Thymus (tissue), 14 donors: ENCODE data around the gene GP5. TPM values are rescaled to one million over a fixed set of nuclear protein-coding genes. Genes with fewer than 3 reads are reported as not detected.

ENCODE experiments used
- DNase-seq, 9 donors: peaks; one replicate each; pipeline ENCODE4 v3.0.0-alpha.2; 2013; ENCODE audit warnings: low spot score in 9 of 9, low read depth in 6 of 9, missing footprints in 1 of 9
- H3K27ac ChIP-seq, 2 donors: one replicate each; pipeline ENCODE4 v1.5.1; 2013; ENCODE audit warnings: control low read depth in 1 of 2, low read depth in 1 of 2, low read length in 1 of 2, mild to moderate bottlenecking in 1 of 2, moderate library complexity in 1 of 2
- H3K27me3 ChIP-seq, 2 donors: one replicate each; pipeline ENCODE4 v1.5.1; 2013; ENCODE audit warnings: low read length in 1 of 2; ENCODE audit not compliant: control insufficient read depth in 2 of 2, insufficient read depth in 1 of 2
- H3K36me3 ChIP-seq, 2 donors: one replicate each; pipeline ENCODE4 v1.5.1; 2013; ENCODE audit warnings: low read length in 1 of 2, mild to moderate bottlenecking in 1 of 2, moderate library complexity in 1 of 2; ENCODE audit not compliant: control insufficient read depth in 2 of 2, insufficient read depth in 2 of 2
- H3K4me1 ChIP-seq, 2 donors: one replicate each; pipeline ENCODE4 v1.5.1; 2013; ENCODE audit warnings: low read length in 2 of 2; ENCODE audit not compliant: control insufficient read depth in 2 of 2, insufficient read depth in 2 of 2
- H3K4me3 ChIP-seq, 2 donors: one replicate each; pipeline ENCODE4 v1.5.1; 2013; ENCODE audit warnings: low read length in 2 of 2, control low read depth in 1 of 2, mild to moderate bottlenecking in 1 of 2
- H3K9me3 ChIP-seq, 2 donors: one replicate each; pipeline ENCODE4 v1.5.1; 2013; ENCODE audit warnings: low read length in 1 of 2, mild to moderate bottlenecking in 1 of 2; ENCODE audit not compliant: control insufficient read depth in 2 of 2, insufficient read depth in 1 of 2
- WGBS: extraction: QIAGEN DNeasy Blood & Tissue Kit; methylation state at CpG from one replicate; pipeline ENCODE4 v1.1.7; 2013; 5-methylcytosine and 5-hydroxymethylcytosine counted together
- long read RNA-seq, 10 donors: transcript quantifications; one replicate each; lab custom pipeline, GENCODE V29; 2026
- polyA plus RNA-seq: library from polyadenylated mRNA; stranded (reverse); fragments of 200-250 nt; gene quantifications from one replicate; pipeline ENCODE4 v1.2.3, GENCODE V29; 2013
- total RNA-seq: library from RNA; stranded (reverse); fragments of 120-200 nt; gene quantifications from one replicate; pipeline ENCODE4 v1.2.4, GENCODE V29; 2013
- donor health status: healthy.

GP5 gene, protein sequence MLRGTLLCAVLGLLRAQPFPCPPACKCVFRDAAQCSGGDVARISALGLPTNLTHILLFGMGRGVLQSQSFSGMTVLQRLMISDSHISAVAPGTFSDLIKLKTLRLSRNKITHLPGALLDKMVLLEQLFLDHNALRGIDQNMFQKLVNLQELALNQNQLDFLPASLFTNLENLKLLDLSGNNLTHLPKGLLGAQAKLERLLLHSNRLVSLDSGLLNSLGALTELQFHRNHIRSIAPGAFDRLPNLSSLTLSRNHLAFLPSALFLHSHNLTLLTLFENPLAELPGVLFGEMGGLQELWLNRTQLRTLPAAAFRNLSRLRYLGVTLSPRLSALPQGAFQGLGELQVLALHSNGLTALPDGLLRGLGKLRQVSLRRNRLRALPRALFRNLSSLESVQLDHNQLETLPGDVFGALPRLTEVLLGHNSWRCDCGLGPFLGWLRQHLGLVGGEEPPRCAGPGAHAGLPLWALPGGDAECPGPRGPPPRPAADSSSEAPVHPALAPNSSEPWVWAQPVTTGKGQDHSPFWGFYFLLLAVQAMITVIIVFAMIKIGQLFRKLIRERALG
- total RNA-seq: 0.14 TPM
- polyA plus RNA-seq: 0.64 TPM
- long read RNA-seq, donor 1, partial matches to known transcripts: 0 of 1 reads
- long read RNA-seq, donor 1, other reads (novel, unspliced or antisense): 0 of 1 reads
- long read RNA-seq, donor 2: 0 reads
- long read RNA-seq, donor 3: 0 reads
- long read RNA-seq, donor 4: 0 reads
- long read RNA-seq, donor 5, partial matches to known transcripts: 0 of 1 reads
- long read RNA-seq, donor 5, other reads (novel, unspliced or antisense): 0 of 1 reads
- long read RNA-seq, donor 6: 0 reads
- long read RNA-seq, donor 7, partial matches to known transcripts: 0 of 1 reads
- long read RNA-seq, donor 7, other reads (novel, unspliced or antisense): 0 of 1 reads
- long read RNA-seq, donor 8: 0 reads
- long read RNA-seq, donor 9: 0 reads
- long read RNA-seq, donor 10: 0 reads

DNA sequence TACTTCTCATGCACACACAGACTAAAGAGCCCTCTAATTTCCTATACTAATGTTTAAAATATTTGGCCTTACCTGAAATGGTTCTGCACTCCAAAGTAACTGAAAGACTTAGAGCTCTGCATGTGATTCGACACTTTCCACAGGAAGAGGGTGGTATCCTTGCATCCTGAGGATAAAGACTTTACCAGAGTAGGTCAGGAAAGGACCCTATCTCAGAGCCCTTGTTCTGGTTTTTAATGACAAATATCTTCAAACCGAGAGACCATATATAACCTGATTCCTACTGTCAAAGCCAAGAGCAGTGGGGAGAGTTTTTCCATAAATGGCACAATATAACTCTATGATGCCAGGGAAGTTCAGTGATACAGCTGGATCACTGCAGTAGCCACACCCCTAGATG lies at the start of gene GP5:
Gene GP5 (minus strand): TSS at position 101 of the 400 bp plus-strand sequence. CDS start 984 bp downstream, outside the sequence.
- WGBS: 18% methylated on average over 2 of the region's 2 CpGs

DNA sequence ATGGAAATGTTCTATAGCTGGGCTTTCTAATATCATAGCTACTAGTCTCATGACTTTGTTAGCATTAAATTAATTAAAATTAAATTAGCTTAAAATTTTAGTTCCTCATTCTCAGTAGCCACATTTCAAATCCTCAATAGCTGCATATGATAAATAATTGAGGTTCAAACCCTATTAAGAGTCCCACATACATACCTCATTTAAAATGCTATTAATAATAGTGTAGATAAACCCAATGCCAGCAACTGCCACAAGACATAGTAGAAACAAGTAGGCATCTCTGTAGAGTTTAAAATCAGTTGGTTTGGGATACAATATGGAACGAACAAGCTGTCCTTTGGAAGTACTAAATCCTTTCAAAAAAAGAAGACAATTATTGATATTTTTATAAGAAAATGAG lies 48.6 kb upstream of the GP5 start:
- H3K4me3 ChIP-seq: no peak overlapping the region

More for the DNA sequence above, at the start of gene GP5:
- no peaks in the 10 kb centered on the region for H3K9me3 ChIP-seq
- peaks cover 24 to 49% of the 10 kb centered on the region in 2 donors for H3K4me1 ChIP-seq
- DNase-seq: no peak
- H3K36me3 ChIP-seq: no peaks in the 10 kb centered on the region
- peak within 1 kb of the TSS in 1 of 2 donors; percentile 25 for H3K27ac ChIP-seq
- peak within 1 kb of the TSS; percentile 26 to 43 for H3K4me3 ChIP-seq
- H3K27me3 ChIP-seq: peaks cover 24 to 41% of the 10 kb centered on the region in 2 donors

DNA sequence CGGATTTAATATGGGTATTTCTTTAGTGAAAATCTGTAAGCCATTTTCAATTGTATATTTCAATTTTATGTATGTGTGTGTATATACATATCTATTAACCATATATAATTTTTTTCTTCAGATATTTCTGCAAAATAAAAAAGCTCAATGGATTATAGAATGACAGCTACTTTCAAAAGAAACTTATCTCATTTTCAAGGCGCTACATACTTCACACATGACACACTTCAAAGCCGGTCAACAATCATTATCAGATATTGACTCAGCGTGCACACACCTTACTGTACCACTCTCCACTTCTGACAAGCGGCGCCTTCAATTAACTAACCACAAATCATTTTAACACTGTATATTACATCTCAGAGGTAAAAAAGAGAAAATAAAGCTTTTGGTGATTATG lies 48.1 kb upstream of the GP5 start:
- peak in 1 of 9 donors; percentile 13 for DNase-seq
- 89% methylated on average over 6 of the region's 6 CpGs for WGBS
- Histone ChIP-seq H3K4me3 (no peak overlapping the region), H3K27ac (no peak overlapping the region), H3K4me1 (no peaks in the 10 kb centered on the region), H3K27me3 (no peaks in the 10 kb centered on the region), H3K9me3 (no peaks in the 10 kb centered on the region), H3K36me3 (peaks cover 17 to 50% of the 10 kb centered on the region in 2 donors)

More for the DNA sequence above, 48.6 kb upstream of the GP5 start:
- H3K9me3 ChIP-seq: no peaks in the 10 kb centered on the region
- WGBS: 98% methylated on average over 1 of the region's 1 CpG
- DNase-seq: no peak
- no peaks in the 10 kb centered on the region for H3K27me3 ChIP-seq
- peaks cover 15 to 50% of the 10 kb centered on the region in 2 donors for H3K36me3 ChIP-seq
- H3K4me1 ChIP-seq: no peaks in the 10 kb centered on the region
- no peak overlapping the region for H3K27ac ChIP-seq

DNA sequence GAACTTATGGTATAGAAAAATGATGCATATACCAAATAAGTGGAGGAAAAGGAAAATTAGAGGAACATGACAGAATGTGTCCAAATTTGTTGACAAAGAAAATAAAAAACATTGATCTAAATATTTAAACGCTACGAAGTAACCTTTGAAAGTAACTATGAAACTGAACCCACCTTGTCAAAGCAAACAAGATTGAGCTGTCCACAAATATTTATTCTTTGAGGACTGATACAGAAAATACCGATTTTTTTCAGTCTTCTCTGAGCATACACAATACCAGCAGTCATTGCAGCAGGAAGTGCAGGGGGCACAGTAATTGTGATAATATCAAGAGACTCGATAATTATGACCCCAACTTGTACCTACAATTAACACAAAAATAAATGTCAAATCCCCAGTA lies 47.7 kb upstream of the GP5 start:
- DNase-seq: no peak
- no peaks in the 10 kb centered on the region for H3K4me1 ChIP-seq
- no peak overlapping the region for H3K4me3 ChIP-seq
- 97% methylated on average over 4 of the region's 4 CpGs for WGBS
- H3K27me3 ChIP-seq: no peaks in the 10 kb centered on the region
- H3K36me3 ChIP-seq: peaks cover 17 to 50% of the 10 kb centered on the region in 2 donors
- no peak overlapping the region for H3K27ac ChIP-seq
- no peaks in the 10 kb centered on the region for H3K9me3 ChIP-seq

DNA sequence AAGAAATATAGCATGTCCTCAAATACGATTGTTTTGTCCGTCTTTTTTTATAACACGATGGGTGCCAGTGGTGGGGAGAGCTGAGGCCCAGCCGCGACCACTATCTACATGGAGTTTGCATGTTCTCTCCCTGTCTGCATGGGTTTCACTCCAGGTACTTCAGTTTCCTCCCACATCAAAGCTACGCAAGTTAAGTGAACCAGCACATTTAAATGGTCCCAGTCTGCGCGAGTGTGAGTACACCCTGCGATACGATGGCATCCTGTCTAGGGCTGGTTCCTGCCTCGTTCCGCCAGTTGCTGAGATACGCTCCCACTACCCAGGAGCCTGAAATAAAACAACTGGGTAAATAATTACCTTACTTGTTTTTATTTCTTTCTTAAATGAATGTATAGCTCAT lies 47.1 kb upstream of the GP5 start:
- 88% methylated on average over 13 of the region's 13 CpGs for WGBS
- DNase-seq: peak in 5 of 9 donors; percentile 2 to 53 (median 10)
- peaks cover 12 to 48% of the 10 kb centered on the region in 2 donors for H3K36me3 ChIP-seq
- H3K27ac ChIP-seq: no peak overlapping the region
- no peaks in the 10 kb centered on the region for H3K27me3 ChIP-seq
- no peaks in the 10 kb centered on the region for H3K9me3 ChIP-seq
- no peak overlapping the region for H3K4me3 ChIP-seq
- H3K4me1 ChIP-seq: no peaks in the 10 kb centered on the region

DNA sequence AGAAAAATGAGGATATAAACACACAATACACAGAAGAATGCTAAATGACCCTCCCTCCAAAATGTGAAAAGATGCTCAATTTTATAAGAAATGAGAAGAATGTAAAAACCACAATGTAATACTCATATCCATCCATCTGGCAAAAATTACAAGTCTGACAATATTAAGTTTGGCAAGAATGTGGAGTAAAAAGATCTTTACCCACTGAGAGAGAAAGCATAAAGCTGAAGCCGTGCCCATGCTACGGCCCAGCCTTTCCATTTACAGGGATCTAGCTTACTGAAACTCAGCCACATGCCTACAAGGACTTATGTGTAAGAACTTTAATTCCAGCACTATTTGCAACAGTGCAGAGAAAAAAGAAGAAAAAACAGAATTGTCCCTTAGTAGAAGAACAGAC lies 44.8 kb upstream of the GP5 start:
- H3K27me3 ChIP-seq: no peaks in the 10 kb centered on the region
- no peak overlapping the region for H3K27ac ChIP-seq
- peaks cover 14 to 55% of the 10 kb centered on the region in 2 donors for H3K36me3 ChIP-seq
- no peaks in the 10 kb centered on the region for H3K9me3 ChIP-seq
- no peaks in the 10 kb centered on the region for H3K4me1 ChIP-seq
- no peak overlapping the region for H3K4me3 ChIP-seq
- WGBS: 100% methylated on average over 2 of the region's 2 CpGs
- no peak for DNase-seq

DNA sequence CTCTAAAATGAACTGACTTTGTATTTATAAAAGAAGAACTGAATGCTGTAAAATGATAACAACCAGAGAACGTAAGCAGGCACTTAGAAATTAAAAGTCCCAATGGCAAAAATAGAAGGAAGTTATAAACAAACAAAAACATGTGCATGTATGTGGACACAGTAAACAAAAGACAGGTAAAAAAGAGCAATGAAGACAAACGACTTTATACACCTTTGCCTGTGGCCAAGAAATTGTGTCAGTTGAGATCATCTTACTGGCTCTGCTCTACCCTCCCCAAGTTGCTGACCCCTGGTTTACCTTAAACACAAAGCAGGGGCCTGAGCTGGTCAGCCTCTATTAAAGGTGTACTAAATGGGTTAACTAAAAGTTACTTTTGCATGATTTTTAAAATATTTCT lies 41.7 kb upstream of the GP5 start:
- Histone ChIP-seq H3K27me3 (no peaks in the 10 kb centered on the region), H3K9me3 (no peaks in the 10 kb centered on the region), H3K36me3 (peaks cover 19 to 63% of the 10 kb centered on the region in 2 donors), H3K4me1 (no peaks in the 10 kb centered on the region), H3K27ac (no peak overlapping the region), H3K4me3 (no peak overlapping the region)
- WGBS: 93% methylated on average over 2 of the region's 2 CpGs
- DNase-seq: no peak

DNA sequence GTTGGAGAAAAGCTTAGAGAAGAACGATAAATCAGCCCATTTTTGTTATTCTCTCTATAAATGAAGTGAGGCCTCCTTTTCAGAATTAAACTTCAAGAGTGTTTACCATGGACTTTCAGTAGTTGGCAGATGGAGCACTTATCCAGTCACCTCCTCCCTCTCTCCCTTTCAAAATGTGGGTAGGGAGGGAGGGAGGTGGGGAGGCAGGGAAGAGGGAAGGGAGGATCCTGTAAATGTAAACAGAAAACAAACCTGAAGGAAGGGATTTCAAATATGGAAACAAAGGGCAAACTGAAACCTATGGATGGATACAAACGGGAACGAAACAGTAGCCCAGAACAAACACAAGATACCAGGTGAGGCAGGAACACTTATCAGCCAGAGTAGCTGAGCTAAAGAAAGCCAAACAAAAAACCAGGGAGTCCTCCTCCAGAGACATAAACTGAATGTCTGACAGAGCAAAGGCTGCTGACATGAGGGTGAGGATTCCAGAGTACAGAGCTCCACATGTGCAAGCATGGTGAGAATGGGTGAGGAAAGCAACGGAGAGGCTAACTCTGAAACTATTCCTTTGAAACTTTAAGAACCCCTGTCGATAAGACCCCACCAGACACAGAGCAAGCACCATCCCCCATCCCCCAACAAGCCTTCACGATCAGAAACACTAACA lies 41.0 kb upstream of the GP5 start:
- H3K4me3 ChIP-seq: no peak overlapping the region
- no peaks in the 10 kb centered on the region for H3K4me1 ChIP-seq
- H3K9me3 ChIP-seq: no peaks in the 10 kb centered on the region
- no peak for DNase-seq
- no peaks in the 10 kb centered on the region for H3K27me3 ChIP-seq
- WGBS: 97% methylated on average over 6 of the region's 6 CpGs
- H3K36me3 ChIP-seq: peaks cover 22 to 70% of the 10 kb centered on the region in 2 donors
- no peak overlapping the region for H3K27ac ChIP-seq
